HepG2 (cell line): ENCODE results near the gene RHBDD2.

Source experiments
- FOSL1 ChIP-seq: sonication (generic); formaldehyde crosslinking; IDR thresholded peaks from 2 replicates; pipeline ENCODE4 v1.9.0; 2021; ENCODE audit warnings: missing genetic modification reagents, borderline replicate concordance
- NR2F2 ChIP-seq: IDR thresholded peaks from 2 replicates; pipeline ENCODE4 v1.6.1; 2012; ENCODE audit warnings: low read depth, inconsistent platforms, borderline replicate concordance
- THAP11 ChIP-seq: IDR thresholded peaks from 2 replicates; pipeline ENCODE4 v1.6.1; 2016; ENCODE audit warnings: missing biosample characterization, missing genetic modification reagents
- ZNF841 ChIP-seq: sonication (generic); formaldehyde crosslinking; IDR thresholded peaks from 2 replicates; pipeline ENCODE4 v1.8.1; 2023; ENCODE audit warnings: missing genetic modification reagents, borderline replicate concordance
- TF ChIP-seq, protein P1 (sequence below): sonication (generic); formaldehyde crosslinking; IDR thresholded peaks from 2 replicates; pipeline ENCODE4 v1.5.0; 2020; ENCODE audit warnings: mild to moderate bottlenecking, missing genetic modification reagents, moderate library complexity
- TF ChIP-seq, protein P2 (sequence below): sonication (generic); formaldehyde crosslinking; IDR thresholded peaks from 2 replicates; pipeline ENCODE4 v1.4.0; 2020; ENCODE audit warnings: missing genetic modification reagents, borderline replicate concordance

DNA sequence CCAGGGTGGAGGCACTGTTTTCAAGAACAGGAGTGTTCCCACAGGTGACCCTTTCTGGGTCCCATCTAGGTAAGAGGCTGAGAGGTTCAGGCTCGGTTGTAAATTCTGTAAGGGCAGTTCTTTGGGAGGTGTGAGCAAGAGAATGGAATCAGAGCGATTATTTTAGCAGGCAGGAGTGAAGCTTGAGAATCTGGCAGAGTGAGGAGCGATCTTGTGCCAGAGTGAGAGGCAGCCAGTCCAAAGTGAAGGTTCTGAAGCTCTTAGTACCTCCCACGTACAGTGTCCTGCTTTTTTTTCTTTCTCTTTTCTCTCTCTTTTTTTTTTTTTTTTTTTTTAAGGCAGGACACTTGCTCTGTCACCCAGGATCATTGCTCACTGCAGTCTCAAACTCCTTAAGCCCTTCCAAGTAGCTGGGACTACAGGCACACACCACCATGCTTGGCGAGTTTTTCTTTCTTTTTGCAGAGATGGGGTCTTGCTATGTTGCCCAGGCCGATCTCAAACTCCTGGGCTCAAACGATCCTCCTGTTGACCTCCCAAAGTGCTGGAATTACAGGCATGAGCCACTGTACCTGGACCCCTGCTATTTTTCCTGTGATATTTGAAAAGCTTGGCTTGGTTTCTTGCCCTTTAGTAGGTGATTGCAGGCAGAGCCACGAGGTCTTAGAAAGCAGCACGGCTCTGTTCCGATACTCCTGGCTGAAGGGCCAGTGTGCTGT is 47.0 kb downstream of the RHBDD2 start:
- no peak for TF ChIP-seq FOSL1
- TF ChIP-seq NR2F2, result no peak
- no peak for TF ChIP-seq ZNF841 (CRISPR knock-in tag)
- TF ChIP-seq, protein P1, sequence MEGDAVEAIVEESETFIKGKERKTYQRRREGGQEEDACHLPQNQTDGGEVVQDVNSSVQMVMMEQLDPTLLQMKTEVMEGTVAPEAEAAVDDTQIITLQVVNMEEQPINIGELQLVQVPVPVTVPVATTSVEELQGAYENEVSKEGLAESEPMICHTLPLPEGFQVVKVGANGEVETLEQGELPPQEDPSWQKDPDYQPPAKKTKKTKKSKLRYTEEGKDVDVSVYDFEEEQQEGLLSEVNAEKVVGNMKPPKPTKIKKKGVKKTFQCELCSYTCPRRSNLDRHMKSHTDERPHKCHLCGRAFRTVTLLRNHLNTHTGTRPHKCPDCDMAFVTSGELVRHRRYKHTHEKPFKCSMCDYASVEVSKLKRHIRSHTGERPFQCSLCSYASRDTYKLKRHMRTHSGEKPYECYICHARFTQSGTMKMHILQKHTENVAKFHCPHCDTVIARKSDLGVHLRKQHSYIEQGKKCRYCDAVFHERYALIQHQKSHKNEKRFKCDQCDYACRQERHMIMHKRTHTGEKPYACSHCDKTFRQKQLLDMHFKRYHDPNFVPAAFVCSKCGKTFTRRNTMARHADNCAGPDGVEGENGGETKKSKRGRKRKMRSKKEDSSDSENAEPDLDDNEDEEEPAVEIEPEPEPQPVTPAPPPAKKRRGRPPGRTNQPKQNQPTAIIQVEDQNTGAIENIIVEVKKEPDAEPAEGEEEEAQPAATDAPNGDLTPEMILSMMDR (CRISPR knock-in tag), result no peak
- no peak for TF ChIP-seq THAP11 (CRISPR knock-in tag)
- TF ChIP-seq, protein P2, sequence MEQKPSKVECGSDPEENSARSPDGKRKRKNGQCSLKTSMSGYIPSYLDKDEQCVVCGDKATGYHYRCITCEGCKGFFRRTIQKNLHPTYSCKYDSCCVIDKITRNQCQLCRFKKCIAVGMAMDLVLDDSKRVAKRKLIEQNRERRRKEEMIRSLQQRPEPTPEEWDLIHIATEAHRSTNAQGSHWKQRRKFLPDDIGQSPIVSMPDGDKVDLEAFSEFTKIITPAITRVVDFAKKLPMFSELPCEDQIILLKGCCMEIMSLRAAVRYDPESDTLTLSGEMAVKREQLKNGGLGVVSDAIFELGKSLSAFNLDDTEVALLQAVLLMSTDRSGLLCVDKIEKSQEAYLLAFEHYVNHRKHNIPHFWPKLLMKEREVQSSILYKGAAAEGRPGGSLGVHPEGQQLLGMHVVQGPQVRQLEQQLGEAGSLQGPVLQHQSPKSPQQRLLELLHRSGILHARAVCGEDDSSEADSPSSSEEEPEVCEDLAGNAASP (CRISPR knock-in tag), result no peak
